D341Med (cell line): ENCODE measurements around the gene PTTG1.
"Not testable (repeated sequence)": the region's sequence is repeated elsewhere in the genome, so short reads cannot be mapped to it uniquely, and the experiment has no call there.

Experiments used
- DNase-seq: peaks from one replicate; pipeline ENCODE4 v3.0.0; 2012; ENCODE audit warnings: low spot score

The PTTG1 gene

DNA sequence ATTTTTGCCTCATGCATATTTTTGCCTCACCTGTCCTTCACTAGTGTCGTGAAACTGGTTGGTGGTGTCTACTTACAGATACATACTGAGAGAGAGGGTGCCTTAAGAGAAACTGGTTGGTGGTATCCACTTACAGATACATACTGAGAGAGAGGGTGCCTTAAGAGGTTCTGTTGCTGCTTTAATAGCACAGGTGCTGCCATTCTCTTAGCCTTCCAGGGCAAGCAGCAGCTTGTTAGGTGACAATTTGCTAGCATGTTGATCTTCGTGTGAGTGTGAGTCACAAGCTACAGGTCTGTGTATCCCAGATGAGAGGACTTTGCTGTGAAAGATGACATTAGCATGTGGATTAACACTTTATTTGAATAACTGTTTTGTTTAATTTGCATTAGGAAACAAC, 1.4 kb downstream of the PTTG1 start:
- DNase-seq: no peak

DNA sequence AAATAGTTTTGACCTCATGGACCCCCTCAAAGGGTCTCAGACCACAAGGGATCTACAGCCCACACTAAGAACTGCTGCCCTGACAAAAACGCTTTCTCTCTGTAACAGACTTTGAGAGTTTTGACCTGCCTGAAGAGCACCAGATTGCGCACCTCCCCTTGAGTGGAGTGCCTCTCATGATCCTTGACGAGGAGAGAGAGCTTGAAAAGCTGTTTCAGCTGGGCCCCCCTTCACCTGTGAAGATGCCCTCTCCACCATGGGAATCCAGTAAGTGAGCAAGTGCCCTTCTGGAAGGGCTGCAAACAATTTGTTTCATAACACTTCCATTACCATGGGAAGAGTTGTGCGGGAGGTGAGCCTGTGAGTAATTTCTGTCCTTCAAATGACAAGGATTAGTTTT, 6.0 kb downstream of the PTTG1 start:
- no peak for DNase-seq

DNA sequence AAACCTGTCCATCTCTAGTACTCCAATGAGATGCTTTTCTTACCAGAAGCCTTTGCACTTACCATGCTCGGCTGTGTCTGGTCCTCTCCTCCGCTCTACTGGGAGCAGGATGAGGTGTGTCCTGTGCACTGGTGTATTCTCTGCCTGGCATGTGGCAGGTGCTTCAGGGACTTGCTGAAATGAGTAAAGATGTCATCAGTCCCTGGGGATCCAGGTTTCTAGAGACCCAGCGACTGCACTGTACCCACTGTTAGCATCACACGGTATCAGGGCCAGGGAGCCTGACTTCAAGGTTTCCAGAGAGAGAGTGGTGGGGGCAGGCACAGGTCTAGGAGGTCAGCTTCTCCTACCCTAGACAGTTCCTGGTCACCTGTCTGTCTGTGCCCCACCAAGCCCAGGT, 10.5 kb downstream of the PTTG1 start:
- no peak for DNase-seq

- DNase-seq: no peak
These were observed 11.1 kb downstream of the PTTG1 start for GRCh38 chr5:160432787-160433186.

- DNase-seq: no peak
These were observed 12.4 kb downstream of the PTTG1 start for GRCh38 chr5:160434022-160434531.

DNA sequence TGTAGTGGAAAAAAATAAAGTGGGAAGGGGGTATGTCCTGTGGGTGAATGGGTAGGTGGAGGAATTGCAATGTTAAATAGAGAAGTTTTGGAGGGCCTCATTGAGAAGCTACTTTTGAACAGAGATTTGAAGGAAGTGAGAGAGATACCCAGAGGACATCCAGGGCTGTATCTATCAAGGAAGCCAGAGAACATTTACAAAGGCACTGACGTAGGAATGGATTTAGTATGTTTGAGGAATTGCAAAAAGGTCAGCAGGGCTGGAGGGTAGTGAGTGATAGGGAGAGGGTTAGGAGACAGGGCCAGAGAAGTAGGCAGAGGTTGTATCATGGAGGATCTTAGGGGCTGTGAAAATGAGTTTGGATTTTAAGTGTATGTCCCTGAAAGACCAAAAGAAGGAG, 13.9 kb downstream of the PTTG1 start:
- DNase-seq: no peak

GRCh38 chr5:160436017-160436416, 14.4 kb downstream of the PTTG1 start:
- no peak for DNase-seq

DNA sequence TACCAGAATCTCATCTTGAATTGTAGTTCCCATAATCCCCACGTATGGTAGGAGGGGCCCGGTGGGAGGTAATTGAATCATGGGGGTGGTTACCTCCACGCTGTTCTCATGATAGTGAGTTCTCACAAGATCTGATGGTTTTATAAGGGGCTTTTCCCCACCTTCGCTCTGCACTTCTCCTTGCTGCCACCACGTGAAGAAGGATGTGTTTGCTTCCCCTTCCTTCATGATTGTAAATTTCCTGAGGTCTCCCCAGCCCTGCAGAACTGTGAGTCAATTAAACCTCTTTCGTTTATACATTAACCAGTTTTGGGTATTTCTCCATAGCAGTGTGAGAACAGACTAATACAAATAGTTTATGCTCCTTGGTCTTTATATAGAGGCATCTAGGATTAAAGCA, 15.0 kb downstream of the PTTG1 start:
- DNase-seq: not testable (repeated sequence)

- DNase-seq: no peak
These were observed 15.6 kb downstream of the PTTG1 start for GRCh38 chr5:160437271-160437670.

GRCh38 chr5:160438316-160439204, 16.9 kb downstream of the PTTG1 start:
- peak; percentile 66 for DNase-seq

- DNase-seq: peak; percentile 86
These were observed 17.5 kb downstream of the PTTG1 start for GRCh38 chr5:160439205-160439600.

- DNase-seq: no peak
These were observed 19.7 kb downstream of the PTTG1 start for GRCh38 chr5:160441311-160441781.

- no peak for DNase-seq
These were observed 21.3 kb downstream of the PTTG1 start for GRCh38 chr5:160442824-160443431.

DNA sequence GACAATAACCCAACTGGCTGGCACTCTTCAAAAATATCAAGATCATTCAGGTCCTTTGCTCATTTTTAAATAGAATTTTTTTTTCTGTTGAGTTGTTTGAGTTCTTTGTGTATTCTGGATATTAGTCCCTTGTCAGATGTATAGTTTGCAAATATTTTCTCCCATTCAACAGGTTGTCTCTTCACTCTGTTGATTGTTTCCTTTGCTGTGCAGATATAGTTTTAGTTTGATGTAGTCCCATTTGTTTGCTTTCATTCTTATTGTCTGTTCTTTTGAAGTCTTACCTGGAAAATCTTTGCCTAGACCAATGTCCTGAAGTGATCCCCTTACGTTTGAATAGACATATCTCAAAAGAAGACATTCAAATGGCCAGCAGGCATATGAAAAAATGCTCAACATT, 22.8 kb downstream of the PTTG1 start:
- no peak for DNase-seq

DNA sequence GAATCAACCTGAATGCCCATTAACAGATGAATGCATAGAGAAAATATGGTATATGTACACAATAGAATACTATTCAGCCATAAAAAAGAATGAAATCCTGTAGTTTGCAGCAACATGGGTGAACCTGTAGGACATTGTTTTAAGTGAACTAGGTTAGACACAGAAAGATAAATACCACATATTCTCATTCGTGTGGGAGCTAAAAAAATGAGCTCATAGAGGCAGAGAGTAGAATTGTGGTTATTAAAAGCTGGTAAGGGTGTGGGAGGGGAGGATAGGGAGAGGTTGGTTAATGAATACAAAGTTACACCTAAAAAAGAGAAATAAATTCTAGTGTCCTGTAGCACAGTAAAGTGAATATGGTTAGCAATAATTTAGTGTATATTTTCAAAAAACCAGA, 23.5 kb downstream of the PTTG1 start:
- no peak for DNase-seq

- DNase-seq: no peak
These were observed 24.1 kb downstream of the PTTG1 start for GRCh38 chr5:160445751-160446150.

- no peak for DNase-seq
These were observed 27.2 kb downstream of the PTTG1 start for GRCh38 chr5:160448886-160449285.

GRCh38 chr5:160449458-160449857, 27.8 kb downstream of the PTTG1 start:
- DNase-seq: no peak

DNA sequence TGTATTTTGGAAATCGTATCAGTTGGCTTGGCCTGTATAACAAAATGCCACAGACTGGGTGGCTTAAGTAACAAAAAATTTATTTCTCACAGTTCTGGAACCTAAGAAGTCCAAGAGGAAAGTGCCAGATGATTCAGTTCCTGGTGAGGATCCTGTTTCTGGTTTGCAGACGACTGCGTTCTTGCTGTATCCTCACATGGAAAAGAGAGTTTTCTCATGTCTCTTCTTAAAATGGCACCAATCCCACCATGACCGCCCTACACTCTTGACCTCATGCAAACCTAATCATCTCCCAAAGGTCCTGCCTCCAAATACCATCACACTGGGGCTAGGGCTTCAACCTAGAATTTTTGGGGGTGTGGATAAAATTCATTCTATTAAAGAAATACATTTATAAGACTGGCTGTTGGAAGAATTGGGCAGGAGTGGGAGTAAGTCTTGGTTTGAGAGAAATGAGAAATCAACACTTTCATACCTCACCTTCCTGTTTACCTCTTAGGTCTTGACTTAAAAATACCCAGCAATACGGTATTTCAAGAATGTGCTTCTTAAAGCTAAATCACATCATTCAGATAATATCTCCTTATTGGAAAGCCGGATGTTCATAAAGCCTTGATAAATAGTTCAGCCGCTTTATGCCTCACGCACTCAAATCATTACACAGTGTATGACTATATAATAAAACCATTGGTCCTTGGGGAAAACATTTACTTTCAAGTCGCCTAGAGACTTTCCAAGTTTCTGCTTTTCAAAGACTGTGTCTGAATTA, 28.7 kb downstream of the PTTG1 start:
- no peak for DNase-seq

DNA sequence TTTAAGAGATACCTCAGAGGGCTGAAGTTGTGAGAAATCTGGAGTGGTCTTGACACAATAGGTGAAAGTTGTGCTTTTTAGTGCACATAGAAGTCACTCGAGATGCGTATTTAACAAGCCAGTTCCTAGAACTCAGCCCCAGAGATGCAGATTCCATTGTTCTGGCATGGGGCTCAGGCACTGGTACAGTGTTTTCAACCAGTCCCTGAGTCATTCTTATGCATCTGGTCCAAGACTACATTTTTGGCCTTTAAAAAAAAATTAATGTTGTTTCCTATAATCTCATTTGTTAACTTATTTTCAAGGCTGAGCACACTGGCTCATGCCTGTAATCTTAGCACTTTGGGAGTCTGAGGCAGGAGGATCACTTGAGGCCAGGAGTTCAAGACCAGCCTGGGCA, 29.6 kb downstream of the PTTG1 start:
- DNase-seq: no peak

DNA sequence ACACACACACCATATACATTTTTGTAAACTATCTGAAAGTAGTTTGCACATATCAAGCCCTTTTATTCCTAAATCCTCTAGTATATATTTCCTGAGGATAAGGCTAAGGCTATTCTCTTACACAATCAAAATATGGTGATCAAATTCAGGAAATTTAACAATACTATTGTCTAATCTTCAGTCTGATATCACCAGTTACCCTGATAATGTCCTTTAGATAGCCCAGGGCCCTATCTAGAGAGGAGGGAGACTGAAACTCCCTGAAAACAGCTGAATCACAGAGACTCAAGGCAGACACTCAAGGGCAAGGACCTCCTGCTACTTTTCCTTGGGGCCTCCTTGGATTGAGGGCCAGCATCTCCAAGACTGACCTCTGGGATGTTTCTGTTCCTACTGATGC, 30.4 kb downstream of the PTTG1 start:
- DNase-seq: no peak

GRCh38 chr5:160452795-160453194, 31.1 kb downstream of the PTTG1 start:
- DNase-seq: no peak

DNA sequence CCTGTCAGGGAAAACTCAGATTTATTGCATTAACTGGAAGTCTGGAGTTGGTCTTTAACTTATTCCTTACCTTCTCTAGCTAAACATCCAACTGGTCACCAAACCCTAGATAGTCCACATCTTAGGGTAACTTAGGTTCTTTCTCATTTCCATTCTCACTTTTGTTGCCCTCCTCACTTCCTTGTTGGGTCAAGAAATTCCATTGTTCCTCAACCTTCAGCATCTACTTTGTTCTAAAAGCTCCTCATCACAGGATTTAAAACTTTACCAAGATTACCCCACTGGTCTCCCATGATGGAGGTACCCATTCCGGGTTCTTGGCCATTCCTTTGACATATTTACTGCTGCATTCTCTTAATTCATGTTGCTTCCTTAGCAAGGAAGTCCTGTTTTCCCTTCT, 32.1 kb downstream of the PTTG1 start:
- no peak for DNase-seq
